ENCODE data around the gene CRYAA. TPM values are rescaled to one million over a fixed set of nuclear protein-coding genes. Genes with fewer than 3 reads are reported as not detected.

Gene CRYAA
- total and polyA plus RNA-seq, 2 donors (not counting 3 experiments of a cell fraction or from before 2014, with no cell fraction given), result not detected

- ChIA-PET POLR2A (no interaction called here), CTCF (interaction anchor here (0.6 to 1.9 kb wide), 5 partner anchors 9 to 462 kb away, joined by 3 to 20 read pairs (median 3); no protein-coding TSS in a partner anchor)
- FAIRE-seq (no peak), DNase-seq (ENCODE audit: low read depth, low spot score) (peak; percentile 56)
- no peaks in the 10 kb centered on the region for H3K36me3 ChIP-seq (ENCODE audit: control insufficient read depth in 2 of 2, extremely low read depth in 1 of 2, insufficient read depth in 2 of 2, low read length in 2 of 2)
- H3K4me3 ChIP-seq (replicated peaks in 1 of 3; ENCODE audit: insufficient read depth in 1 of 3, low read depth in 1 of 3, low read length in 3 of 3), result no peak overlapping the region
- dilution Hi-C loops (cut with MboI; ENCODE audit: extremely low pct_ligation_motif_present, low sequenced_read_pairs) (no loop called here), intact Hi-C loops (cut with micrococcal nuclease) (no loop called here)
- H3K9me3 ChIP-seq (replicated peaks; ENCODE audit: control insufficient read depth, insufficient read depth, low read length), result no peaks in the 10 kb centered on the region
- no peaks in the 10 kb centered on the region for H3K79me2 ChIP-seq (ENCODE audit: control insufficient read depth, insufficient read depth, low read length)
- BruUV-seq (replicated peaks), result no TSS peak
- H3K4me1 ChIP-seq (ENCODE audit: control insufficient read depth, extremely low read depth, insufficient read depth, low read length), result no peaks in the 10 kb centered on the region
- no peaks in the 10 kb centered on the region for H3K27me3 ChIP-seq (ENCODE audit: control insufficient read depth in 2 of 2, insufficient read depth in 2 of 2, low read length in 2 of 2)
- no peaks in the 10 kb centered on the region for H3K9me1 ChIP-seq (replicated peaks; ENCODE audit: control insufficient read depth, extremely low read depth, insufficient read depth, low read length)
- no peak overlapping the region for H3K4me2 ChIP-seq (ENCODE audit: insufficient read depth, low read length)
- no peak overlapping the region for H2AFZ ChIP-seq (ENCODE audit: low read depth, low read length)
- no peak overlapping the region for H3K27ac ChIP-seq (ENCODE audit: insufficient read depth, low read depth, low read length)
- TF ChIP-seq MYC (IDR thresholded peaks at IDR 0.05; ENCODE audit: low read depth, low read length) (no peak), POLR2A (IDR thresholded peaks at IDR 0.05; ENCODE audit: low read depth, low read length) (no peak), FOS (IDR thresholded peaks at IDR 0.05; ENCODE audit: borderline replicate concordance, insufficient read depth, low read length) (no peak), EZH2 (IDR thresholded peaks at IDR 0.05; ENCODE audit: borderline replicate concordance, low read depth, low read length, severe bottlenecking) (no peak)
- TF ChIP-seq, protein P1, sequence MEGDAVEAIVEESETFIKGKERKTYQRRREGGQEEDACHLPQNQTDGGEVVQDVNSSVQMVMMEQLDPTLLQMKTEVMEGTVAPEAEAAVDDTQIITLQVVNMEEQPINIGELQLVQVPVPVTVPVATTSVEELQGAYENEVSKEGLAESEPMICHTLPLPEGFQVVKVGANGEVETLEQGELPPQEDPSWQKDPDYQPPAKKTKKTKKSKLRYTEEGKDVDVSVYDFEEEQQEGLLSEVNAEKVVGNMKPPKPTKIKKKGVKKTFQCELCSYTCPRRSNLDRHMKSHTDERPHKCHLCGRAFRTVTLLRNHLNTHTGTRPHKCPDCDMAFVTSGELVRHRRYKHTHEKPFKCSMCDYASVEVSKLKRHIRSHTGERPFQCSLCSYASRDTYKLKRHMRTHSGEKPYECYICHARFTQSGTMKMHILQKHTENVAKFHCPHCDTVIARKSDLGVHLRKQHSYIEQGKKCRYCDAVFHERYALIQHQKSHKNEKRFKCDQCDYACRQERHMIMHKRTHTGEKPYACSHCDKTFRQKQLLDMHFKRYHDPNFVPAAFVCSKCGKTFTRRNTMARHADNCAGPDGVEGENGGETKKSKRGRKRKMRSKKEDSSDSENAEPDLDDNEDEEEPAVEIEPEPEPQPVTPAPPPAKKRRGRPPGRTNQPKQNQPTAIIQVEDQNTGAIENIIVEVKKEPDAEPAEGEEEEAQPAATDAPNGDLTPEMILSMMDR (IDR thresholded peaks at IDR 0.05; ENCODE audit: extremely low read depth in 1 of 2, insufficient read depth in 1 of 2, low read depth in 1 of 2, low read length in 2 of 2), result peak; percentile 35 to 69
- TF ChIP-seq, protein P2, sequence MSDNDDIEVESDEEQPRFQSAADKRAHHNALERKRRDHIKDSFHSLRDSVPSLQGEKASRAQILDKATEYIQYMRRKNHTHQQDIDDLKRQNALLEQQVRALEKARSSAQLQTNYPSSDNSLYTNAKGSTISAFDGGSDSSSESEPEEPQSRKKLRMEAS (IDR thresholded peaks at IDR 0.05; ENCODE audit: insufficient read depth, insufficient read length), result no peak
- H4K20me1 ChIP-seq (replicated peaks; ENCODE audit: control insufficient read depth, extremely low read depth, insufficient read depth, low read length), result no peaks in the 10 kb centered on the region
- no peak overlapping the region for H3K9ac ChIP-seq (replicated peaks; ENCODE audit: extremely low read depth, insufficient read depth, low read length)
Observed at GRCh38 chr21:43211072-43211759, 42.4 kb downstream of the CRYAA start.

All from endothelial cell of umbilical vein (primary cell).